ENCODE measurements around the gene UCKL1. TPM values are rescaled to one million over a fixed set of nuclear protein-coding genes. Genes with fewer than 3 reads are reported as not detected.

UCKL1 gene
- total RNA-seq, 2 donors from 2014 or later = 30.8 to 32.4 TPM

DNA sequence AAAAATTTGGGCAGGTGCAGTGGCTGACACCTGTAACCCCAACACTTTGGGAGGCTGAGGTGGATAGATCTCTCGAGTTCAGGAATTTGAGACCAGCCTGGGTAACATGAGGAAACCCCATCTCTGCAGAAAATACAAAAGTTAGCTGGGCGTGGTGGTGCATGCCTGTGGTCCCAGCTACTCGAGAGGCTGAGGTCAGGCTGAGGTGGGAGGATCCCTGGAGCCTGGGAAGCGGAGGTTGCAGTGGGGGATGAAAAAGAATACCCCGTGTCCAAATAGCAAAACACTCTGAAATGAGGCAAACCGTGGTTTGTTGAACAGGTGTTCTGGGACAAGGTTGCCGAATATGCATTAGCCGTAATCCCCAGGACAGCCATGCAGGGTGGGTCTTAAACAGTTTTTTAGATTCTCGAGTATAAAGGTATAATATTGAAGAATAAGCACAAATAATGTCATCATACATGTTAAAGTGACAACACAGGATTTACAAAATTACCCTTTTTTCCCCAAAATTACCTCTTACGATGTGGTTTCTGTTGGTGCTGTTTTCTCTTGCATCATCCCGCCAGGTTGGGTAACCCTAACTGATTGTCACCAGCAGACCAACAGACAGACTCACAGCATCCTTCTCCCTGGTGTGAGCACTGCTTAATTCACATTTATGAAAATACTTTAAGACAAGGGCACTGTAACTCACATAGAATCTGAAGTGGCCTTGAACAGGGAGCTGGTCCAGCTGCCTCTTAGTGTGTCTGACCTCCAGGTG is 52.2 kb downstream of the UCKL1 start:
- DNase-seq = no peak
- intact Hi-C loops (cut with DNase I) = no loop called here
- no peak for ATAC-seq

DNA sequence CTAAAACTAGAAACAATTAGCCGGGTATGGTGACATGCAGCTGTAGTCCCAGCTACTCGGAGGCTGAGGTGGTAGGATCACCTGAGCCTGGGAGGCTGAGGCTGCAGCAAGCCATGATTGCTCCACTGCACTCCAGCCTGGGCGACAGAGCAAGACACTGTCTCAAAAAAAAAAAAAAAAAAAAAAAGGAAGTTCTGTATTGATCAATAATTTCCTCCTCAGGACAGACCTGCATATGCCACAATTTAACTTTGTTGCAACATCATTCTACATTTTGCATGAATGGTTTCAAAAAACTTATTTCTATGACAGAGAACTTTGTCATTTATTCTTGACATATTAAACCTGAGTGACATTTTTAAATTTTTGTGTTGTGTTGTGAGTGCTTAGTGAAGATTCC is 55.8 kb downstream of the UCKL1 start:
- ATAC-seq (no peak), DNase-seq (no peak)
- intact Hi-C loops (cut with DNase I) = no loop called here

DNA sequence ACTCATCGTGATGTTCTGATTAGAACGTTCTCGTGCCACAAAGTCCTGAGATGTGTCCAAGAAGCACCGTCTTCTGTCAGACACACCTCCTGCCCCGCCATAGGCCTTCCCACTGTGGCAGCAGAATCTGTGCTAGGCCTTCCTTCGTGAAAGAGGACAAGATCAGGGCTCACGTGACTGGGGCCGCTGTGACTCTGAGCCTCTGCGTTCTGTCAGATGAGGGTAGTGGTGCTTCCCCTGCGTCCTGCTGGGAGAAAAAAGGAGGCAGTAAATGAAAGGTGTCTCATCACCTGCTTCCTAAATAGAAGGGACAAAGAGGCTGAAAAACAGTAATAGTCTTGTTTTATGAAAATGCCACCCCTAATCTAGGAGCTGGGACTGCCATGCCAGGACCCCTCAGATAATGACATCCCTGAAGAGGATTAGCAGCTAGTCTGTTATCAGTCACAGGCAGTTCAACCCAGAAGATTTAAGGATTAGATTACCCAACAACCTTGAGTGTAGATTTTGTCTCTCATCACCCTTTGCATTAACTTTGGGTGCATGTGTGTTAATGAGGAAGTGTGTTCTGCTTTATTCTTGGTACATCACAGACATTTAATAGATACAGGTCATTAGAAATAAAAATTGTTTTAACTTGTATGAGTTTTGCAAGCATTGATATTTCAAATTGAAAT is 57.2 kb downstream of the UCKL1 start:
- peak; percentile 43 for DNase-seq
- ATAC-seq = no peak
- intact Hi-C loops (cut with DNase I) = no loop called here

DNA sequence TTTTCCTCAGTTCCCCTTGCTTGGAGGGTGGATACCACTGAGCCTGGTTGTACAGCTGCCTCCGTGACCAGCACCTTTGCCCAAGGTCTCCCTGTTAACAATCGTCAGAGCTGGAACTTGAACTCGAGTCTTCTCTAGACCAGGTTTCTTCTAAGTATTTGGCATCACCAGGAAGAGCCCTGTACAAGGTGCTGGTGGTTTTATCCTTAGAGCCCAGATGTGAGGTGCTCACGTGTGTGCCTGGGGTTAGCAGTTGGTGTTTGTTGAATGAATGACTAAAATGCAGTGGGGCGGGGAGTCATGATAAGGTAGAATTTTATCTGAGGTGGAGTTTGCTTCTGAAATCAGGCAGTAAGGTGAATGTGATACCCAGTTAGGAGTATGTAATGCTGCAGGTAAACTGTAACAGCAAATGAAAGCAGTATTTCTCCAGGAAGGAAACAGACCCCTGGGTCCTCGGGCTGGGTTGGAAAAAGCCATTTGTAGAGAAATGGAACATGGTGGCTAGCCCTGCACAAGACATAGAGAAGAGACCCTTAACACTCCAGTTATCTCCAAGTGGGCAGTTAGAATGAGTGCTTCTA is 58.1 kb downstream of the UCKL1 start:
- DNase-seq = no peak
- intact Hi-C loops (cut with DNase I) = no loop called here
- ATAC-seq = no peak

DNA sequence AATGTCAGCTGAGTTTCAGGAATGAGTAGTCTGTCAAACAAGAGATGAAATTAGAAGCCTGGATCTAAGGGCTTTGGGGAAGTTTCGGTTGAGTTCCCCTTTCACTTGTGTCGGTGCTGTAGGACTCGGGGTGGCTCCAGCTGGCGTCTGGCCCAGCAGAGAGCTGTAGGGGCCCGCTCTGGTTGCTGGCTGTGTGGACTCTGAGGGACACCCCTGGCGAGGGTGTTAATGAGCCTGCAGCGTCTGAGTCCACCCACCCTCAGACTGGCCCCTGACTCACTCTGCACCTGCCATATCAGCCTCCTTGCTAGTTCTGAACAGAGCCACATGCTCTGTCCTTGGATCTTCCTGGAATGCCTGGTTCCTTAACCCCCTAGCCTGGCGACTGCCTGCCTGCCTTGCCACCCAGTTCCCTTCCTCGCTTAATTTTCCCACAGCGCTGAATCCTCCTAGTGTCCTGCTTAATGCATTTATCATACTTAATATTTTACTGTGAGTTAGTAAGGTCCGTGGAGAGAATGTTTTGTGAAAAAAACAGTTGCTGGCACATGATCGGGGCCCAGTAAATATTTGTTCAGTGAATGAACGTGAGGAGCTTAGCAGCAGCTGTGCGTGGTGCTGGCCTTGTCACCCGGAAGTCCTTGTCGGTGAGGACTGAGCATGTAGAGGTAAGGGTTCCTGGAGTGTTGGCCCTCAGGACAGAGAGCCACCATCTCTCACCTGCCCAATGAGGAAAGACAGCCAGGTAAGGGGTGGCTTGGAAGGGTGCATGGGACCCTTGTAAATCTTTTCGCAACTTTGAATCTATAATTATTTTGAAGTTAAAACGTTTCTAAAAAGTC is 59.7 kb downstream of the UCKL1 start:
- DNase-seq (peak; percentile 58), ATAC-seq (peak; percentile 16 to 22)
- intact Hi-C loops (cut with DNase I) = no loop called here

DNA sequence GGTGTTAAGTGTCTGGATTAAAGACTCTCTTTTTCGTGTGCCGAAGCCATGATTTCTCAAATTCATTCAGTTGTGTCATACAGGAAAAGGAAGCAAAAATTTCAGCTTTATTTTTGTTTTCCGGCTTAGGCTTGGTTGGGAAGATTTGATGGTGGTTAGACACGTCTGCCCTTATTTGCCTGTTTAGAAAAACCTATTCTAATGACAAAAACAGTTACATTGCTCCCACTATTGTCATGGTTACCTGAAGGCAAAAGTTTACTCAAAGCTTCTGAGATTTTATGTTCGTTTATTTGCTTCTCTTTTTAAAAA is 60.3 kb downstream of the UCKL1 start:
- intact Hi-C loops (cut with DNase I) = no loop called here
- no peak for ATAC-seq

DNA sequence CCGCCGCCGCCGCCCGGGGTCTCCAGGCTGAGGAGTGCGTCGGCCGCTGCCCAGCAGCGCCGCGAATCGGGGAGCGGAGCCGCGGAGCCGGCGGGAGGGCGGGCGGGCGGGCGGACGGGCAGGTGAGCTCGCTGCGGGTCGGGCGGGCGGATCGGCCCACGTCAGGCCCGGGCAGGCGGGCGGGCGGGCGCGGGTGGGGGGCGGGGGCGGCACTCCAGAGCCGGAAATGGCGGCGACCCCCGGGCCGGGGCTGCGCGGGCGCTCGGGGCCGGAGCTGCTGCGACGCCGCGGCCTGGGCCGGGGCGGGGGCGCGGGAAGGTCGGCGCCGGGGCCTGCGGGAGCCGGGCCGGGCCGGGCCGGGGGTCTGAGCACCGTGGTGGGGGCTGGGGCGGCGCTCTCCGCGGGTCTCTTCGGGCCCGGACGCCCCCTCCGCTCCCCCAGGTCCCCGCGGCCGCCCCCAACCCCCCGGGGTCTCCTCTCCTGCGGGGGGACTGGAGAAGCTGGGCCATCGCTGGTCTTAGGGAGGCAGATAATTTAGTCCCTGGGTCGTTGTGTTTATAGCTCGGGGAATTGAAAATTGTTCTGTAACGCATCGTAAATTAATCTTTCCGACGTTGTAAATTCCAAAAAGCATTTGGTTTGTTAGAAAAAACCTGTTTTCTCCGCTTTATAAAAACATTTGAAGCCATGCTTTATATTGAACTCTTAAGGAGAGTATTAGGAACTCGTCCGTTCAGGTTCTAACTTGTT is 60.8 kb downstream of the UCKL1 start:
- intact Hi-C loops (cut with DNase I) = no loop called here
- ATAC-seq = no peak

More for the DNA sequence above, 60.3 kb downstream of the UCKL1 start:
- DNase-seq = no peak

DNA sequence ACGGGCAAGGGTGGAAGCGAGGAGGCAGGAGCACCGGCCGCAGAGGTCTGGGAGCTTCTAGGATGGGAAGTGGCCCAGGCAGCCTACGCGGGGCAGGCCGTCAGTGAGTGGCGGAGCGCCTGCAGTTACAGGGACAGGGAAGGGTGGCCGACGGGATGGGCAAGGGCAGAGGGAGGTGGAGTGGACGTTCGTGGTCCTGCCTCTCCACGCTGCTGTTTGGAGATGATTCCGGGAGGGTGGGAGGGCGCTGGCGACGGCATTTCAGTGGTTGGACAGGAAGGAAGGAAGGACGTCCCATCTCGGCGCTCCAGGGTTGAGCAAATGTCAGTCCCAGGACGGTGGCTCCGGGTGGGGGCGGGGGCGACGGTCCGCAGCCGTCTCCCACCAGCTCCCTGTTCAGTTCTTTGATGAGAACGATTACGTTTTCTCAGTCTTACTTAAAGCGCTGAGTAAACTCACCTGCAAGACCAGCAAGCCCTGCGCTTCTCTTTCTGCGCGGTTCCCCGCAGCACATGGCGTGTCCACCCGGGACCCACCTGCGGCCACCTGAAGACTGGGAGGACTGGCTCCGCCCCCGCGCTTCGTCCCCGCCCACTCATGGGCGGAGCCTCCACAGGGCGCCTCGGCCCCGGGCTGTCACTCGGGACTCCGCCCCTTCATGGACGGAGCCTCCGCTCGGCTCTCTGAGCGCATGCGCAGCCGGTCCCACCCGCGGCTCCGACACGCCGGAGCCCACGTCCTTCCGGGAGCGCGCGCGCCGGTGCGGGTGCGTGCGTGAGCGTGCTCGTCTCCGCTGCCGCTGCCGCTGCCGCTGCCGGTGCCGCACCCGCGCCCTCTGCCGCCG is 61.6 kb downstream of the UCKL1 start, which contains the start of gene DNAJC5:
Gene DNAJC5, plus strand, starts transcription at position 769 of the 844 bp plus-strand sequence. CDS start 33,220 bp downstream, outside the sequence.
- DNase-seq (peak; percentile 97), ATAC-seq (peak; percentile 94 to 96)
- intact Hi-C loops (cut with DNase I) = no loop called here

More for the DNA sequence above, 60.8 kb downstream of the UCKL1 start:
- no peak for DNase-seq

DNA sequence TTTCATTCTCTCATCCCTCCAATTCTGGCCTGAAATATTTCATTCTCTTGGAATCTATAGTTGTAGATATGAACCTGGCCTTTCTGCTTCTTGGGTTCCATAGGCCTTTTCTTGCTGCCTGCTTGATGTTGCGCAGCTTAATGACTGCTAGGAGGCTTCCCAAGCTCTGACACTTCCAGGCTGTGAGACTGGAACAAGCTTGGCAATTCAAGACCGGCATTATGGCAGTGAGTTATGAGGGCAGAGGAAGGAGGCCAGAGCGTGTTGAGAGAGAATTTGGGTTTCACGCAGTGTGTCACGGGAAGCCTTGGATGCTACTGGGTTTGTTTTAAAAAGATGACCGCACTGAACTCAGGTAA is 62.2 kb downstream of the UCKL1 start:
- DNase-seq (no peak), ATAC-seq (no peak)
- intact Hi-C loops (cut with DNase I) = no loop called here

DNA sequence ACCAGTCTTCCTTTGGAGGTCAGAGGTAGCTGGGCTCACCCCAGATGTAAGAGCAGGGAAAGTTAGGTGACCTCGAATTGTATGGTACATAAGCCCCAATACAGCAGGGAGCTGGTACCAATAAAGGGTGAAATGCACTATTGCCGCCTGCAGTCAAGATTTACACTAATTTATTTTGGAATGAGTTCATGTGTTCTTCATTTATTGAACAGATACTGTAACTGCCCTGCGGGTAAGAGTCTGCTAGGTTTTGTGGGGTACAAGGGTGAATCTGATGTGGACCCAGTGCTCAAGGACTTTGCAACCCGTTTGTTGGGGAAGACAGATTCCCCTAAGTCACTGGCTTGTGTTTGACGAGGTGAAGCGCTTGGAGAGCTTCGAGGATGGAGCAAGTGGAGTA is 63.8 kb downstream of the UCKL1 start:
- ATAC-seq (no peak), DNase-seq (no peak)
- intact Hi-C loops (cut with DNase I) = no loop called here

DNA sequence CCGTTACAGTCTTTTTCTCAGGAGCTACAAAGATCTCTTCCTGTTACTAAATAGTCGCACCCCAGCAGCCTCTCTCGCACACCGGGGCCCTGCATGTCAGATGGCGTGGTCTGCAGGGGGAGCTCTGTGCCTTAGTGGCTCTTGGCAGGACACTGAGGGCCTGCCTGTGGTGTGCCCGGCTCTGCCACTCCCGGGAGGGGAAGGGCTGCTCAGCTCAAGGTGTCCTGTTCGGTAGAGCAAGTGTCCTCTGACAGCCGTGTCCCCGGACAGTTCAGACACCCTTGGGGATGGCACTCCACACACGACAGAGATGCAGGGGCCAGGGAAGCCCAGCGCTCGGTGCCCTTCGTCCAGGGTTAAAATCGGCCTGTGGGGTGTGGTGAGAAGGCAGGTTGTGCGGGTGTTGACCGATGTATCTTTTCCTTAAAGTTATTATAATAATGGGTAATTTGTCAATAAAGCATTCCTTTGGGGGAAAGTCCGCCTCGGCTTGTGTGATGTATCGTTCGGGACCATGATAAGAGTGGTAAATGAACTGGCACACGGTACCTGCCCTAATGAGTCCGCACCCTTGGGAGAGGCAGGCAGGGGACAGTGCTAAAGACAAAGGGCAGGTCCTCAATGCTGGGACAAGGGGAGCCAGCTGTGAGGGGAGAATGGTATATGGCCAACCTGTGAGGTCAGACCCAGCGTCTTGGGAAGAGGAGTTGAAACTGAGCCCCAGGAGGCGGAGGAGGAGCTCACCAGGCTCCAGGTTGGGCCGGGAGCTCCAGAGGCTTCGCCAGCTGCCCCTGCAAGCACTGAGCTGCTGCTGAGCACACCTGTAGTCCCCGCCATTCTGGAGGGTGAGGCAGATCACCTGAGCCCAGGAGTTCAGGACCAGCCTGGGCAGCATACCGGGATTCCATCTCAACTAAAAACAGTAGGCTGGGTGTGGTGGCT is 64.9 kb downstream of the UCKL1 start:
- intact Hi-C loops (cut with DNase I) = no loop called here
- DNase-seq (no peak), ATAC-seq (no peak)

DNA sequence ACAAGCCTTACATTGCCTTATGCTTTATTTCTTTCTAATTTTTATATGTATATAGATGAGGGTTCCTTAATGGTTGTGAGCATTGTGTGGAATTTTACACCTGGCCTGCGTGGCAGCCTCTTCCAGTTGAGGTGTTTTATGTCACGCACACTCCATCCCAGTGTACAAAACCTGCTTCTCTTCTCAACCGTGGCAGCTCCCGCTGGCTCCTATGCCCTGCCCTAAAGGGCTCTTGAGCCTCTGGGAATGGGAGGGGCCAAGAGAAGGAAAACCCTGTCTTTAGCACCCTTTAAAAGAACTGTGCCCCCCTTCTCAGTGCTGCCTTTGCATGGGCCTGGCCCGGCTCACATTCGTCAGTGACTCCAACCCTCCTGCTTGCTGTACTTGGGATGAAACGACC is 65.6 kb downstream of the UCKL1 start:
- no peak for ATAC-seq
- intact Hi-C loops (cut with DNase I) = no loop called here
- DNase-seq = no peak

DNA sequence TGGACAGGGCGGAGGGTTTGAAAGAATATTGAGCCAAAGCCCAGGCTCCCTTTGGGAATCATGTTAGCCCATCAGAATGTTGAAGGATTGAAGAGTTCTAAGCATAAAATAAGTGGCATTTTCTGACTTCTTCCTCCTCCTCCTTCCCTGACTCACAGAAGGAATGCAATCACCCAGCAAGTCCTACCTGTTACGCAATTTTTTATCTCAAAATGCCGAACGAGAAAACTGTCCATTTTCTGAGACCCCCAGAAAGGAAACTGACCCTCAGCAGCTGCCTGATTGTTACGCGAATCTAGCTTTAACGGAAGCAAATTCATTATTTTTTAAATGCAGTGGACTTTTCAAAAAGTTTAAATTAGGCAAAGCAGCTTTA is 66.0 kb downstream of the UCKL1 start:
- no peak for DNase-seq
- intact Hi-C loops (cut with DNase I) = no loop called here
- no peak for ATAC-seq

Measured in left cardiac atrium (tissue), 4 donors.